ENCODE results near the gene MCRS1.

MCRS1 gene

GRCh38 chr12:49582850-49583249 lies 14.9 kb upstream of the MCRS1 start:
- DNase-seq (ENCODE audit: low spot score), result no peak

GRCh38 chr12:49582201-49582600 lies 14.3 kb upstream of the MCRS1 start:
- no peak for DNase-seq (ENCODE audit: low spot score)

- peak; percentile 77 for DNase-seq (ENCODE audit: low spot score)
Measured at GRCh38 chr12:49580572-49581535, 12.9 kb upstream of the MCRS1 start.

- DNase-seq (ENCODE audit: low spot score), result no peak
Measured at GRCh38 chr12:49578471-49579112, 10.7 kb upstream of the MCRS1 start.

- DNase-seq (ENCODE audit: low spot score), result no peak
Measured at GRCh38 chr12:49577589-49578315, 9.8 kb upstream of the MCRS1 start.

- DNase-seq (ENCODE audit: low spot score), result no peak
Measured at GRCh38 chr12:49568442-49569162, 660 bp upstream of the MCRS1 start.

- DNase-seq (ENCODE audit: low spot score), result no peak
Measured at GRCh38 chr12:49567302-49567610, 686 bp downstream of the MCRS1 start.

GRCh38 chr12:49566361-49566760 lies 1.6 kb downstream of the MCRS1 start:
- DNase-seq (ENCODE audit: low spot score), result no peak

GRCh38 chr12:49565406-49566265 lies 2.3 kb downstream of the MCRS1 start:
- no peak for DNase-seq (ENCODE audit: low spot score)

GRCh38 chr12:49564686-49565405 lies 3.1 kb downstream of the MCRS1 start:
- DNase-seq (ENCODE audit: low spot score), result no peak

- DNase-seq (ENCODE audit: low spot score), result no peak
Measured at GRCh38 chr12:49563951-49564685, 3.8 kb downstream of the MCRS1 start.

GRCh38 chr12:49562831-49563230 lies 5.1 kb downstream of the MCRS1 start:
- DNase-seq (ENCODE audit: low spot score), result no peak

GRCh38 chr12:49562233-49562632 lies 5.7 kb downstream of the MCRS1 start:
- no peak for DNase-seq (ENCODE audit: low spot score)

GRCh38 chr12:49560695-49561094 lies 7.2 kb downstream of the MCRS1 start:
- no peak for DNase-seq (ENCODE audit: low spot score)

GRCh38 chr12:49559011-49559675 lies 8.8 kb downstream of the MCRS1 start:
- no peak for DNase-seq (ENCODE audit: low spot score)

GRCh38 chr12:49558526-49558925 lies 9.4 kb downstream of the MCRS1 start:
- DNase-seq (ENCODE audit: low spot score), result no peak

- no peak for DNase-seq (ENCODE audit: low spot score)
Measured at GRCh38 chr12:49557917-49558215, 10.1 kb downstream of the MCRS1 start.

GRCh38 chr12:49557187-49557916 lies 10.6 kb downstream of the MCRS1 start:
- no peak for DNase-seq (ENCODE audit: low spot score)

All from globus pallidus (tissue), 1 donor.